GM19395 (cell line): ENCODE measurements around the gene MAPK11.

Experiments
- ATAC-seq: cut with Tn5 transposase; IDR thresholded peaks from one replicate; pipeline ENCODE4 v1.9.1; 2021; ENCODE audit warnings: mild to moderate bottlenecking, moderate library complexity; ENCODE audit not compliant: unreplicated experiment

Gene MAPK11

GRCh38 chr22:50250555-50251476, 19.4 kb downstream of the MAPK11 start, which contains the start of gene HDAC10:
Gene HDAC10, minus strand, starts transcription at chr22:50251265. Its CDS starts 233 bp downstream, at chr22:50251032.
- ATAC-seq, result peak; percentile 52

GRCh38 chr22:50250249-50250554, 20.0 kb downstream of the MAPK11 start:
- ATAC-seq, result no peak

DNA sequence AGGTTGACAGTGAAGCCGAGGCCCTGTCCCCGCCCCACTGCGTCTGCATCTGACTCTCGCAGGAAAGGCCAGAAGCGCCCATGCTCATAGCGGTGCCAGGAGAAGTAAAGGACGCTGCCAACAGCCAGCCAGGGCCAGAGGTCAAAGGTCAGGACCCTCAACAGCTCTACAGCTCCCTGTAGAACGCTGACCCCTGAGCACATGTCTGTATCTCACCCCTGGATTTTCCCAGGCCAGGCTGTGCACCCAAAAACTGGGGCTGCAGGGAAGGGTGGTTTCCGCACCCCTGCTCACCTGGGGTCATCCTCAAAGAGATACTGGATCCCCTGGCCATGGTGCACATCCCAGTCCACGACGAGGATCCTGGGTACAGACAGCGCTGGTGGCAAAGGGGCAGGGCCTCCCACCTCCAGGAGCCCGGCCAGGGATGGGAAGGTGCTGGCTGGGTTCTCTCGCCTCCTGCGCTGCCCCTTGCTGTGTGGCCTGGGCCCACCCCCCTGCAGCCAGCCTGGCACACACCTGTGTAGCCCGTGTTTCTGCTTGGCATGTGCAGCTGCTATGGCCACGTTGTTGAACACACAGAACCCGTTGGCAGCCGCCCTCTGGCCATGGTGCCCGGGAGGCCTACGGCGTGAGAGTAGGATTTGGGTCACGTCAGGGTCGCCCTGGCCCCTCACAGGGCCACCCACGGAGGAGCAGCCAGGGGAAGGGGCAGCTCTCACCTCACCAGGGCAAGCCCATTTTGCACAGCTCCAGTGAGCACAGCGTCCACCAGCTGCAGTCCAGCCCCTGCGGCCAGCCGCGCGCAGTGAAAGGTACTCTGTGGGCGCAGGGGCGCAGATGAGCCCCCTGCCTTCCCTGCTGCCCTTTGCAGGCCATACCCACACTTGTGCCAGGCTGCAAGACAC, 20.6 kb downstream of the MAPK11 start:
- ATAC-seq, result no peak

- ATAC-seq, result no peak
Observed at GRCh38 chr22:50248196-50249081, 21.7 kb downstream of the MAPK11 start.

GRCh38 chr22:50247748-50248147, 22.4 kb downstream of the MAPK11 start:
- ATAC-seq, result no peak

GRCh38 chr22:50246242-50247175, 23.7 kb downstream of the MAPK11 start:
- no peak for ATAC-seq

DNA sequence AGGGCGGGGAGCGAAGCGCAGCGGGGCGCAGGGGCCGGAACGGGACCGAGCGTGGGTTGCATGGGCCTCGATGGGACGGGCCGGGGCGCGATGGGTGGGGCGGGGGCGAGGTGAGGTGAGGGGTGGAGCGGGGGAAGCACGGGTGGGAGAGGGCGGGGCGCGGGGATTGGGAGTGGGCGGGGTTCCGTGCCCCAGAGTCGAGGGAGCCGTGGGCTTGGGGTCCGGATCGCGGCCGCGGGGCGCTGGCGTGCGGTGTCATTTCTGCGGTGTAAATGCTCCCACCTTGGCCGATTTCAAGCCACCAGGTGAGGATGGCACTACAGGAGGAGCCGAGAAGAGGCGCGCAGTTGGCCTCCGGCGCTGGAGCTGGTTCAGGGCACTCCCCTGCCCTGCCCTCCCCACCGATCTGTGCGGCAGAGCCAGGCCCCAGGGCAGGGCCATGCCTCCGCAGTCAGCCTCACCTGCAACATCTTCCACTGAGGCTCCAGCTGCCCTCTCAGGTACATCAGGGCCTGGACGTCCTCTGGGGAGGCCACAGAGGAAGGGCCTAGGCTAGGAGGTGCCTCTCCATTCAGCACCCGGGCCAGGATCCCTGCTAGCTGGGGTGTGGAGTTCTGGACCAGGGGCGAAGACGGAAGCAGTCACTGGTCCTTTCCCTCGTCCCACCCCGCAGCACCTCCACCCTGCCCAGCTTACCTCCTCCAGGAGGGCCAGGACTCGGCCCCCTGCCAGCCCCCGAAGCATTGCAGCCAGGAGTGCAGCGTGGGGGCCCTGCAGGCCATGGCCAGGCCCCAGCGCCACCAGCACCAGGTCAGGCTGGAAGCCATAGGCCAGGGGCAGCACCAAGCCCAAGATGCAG, 24.7 kb downstream of the MAPK11 start:
- no peak for ATAC-seq

GRCh38 chr22:50244420-50245213, 25.6 kb downstream of the MAPK11 start, which contains the start of gene TUBGCP6:
Gene TUBGCP6, minus strand, starts transcription at chr22:50245023. Its CDS starts 564 bp downstream, at chr22:50244459.
- peak; percentile 68 for ATAC-seq

DNA sequence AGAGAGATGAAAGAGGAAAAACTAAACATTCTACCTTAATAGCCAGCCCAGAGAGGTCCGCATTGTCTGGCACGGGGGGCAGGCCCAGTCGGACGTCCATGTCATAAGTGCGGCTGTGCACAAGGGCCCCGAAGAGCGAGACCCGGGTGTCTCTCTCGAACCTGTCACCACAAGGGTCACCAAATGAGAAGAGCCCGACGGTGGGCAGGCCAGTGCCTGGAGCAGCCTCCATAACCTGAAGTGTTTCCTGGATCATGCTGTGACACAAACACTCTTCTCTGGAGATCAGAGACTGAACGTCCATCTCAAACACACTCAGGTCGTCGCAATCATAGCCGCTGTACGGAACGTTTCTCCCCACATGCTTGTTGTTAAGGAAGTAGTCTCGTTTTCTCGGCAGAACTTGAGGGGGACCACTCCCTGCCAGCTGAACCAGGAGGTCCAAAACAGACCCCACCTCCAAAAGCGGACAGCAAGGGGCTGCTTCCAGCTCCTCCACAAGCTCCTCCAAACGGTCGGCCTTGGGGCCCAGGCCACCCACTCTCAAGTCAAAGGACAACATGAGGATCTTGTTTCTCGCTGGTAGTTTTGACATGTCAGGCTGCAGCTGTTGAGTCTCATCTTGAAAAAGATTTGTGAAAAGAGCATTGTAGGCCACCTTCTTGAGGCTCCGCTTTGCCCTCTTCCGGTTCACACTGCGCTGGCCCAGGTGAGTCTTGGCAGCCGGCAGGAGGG, 26.3 kb downstream of the MAPK11 start:
- no peak for ATAC-seq

DNA sequence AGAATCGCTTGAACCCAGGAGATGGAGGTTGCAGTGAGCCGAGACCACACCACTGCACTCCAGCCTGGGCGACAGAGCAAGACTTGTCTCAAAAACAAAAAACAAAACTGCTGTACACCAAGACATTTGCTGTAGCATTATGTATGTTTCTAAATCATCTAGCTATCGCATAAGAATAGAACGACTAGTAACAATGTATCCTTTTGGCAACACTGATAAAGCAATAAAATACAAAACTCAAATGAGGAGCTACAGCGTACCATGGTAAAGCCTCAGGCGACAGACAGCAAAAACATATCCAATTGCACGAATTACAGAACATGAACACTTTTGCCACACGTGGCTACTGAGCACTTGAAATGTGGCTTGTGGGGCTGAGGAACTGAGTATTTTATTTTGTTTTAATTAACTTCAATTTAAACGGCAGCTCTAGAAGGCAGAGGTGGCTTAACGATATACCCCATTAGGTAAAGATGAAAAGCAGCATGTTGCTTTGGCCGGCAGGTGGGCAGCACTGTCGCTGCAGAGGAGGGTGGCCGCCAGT, 27.7 kb downstream of the MAPK11 start:
- no peak for ATAC-seq

- no peak for ATAC-seq
Observed at GRCh38 chr22:50238755-50239154, 31.4 kb downstream of the MAPK11 start.

DNA sequence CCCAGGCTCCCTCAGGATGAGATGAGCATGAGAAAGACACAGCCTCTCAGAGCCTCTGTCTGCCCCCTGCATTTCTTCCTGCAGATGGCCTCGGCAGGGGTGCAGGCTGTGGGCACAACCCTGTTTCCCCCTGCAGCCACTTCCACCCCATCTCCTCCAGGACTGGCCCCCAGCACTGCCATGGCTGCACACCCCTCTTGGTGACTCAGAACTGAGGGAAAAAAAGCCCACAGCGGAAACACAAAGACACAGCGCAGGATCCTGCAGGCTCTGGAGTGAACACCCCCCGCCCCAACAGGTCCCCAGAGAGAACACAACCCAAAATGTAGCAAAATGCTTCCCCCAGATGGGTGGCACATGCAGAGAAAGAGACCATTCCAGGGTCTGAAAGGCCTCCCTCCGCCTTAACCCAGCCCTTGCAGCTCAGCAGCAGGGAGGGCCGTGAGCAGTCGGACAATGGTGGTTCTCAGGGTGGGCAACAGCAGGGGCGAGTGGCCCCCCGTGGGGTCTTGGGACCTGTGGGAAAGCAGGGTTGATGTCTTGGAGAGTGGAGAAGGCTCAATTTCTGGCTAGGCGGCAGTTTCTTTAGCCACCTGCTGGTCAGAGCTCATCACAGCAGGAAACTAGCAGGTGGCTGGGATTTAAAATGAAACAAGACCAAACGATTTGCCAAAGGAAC, 33.3 kb downstream of the MAPK11 start:
- no peak for ATAC-seq

GRCh38 chr22:50233223-50233622, 37.0 kb downstream of the MAPK11 start:
- no peak for ATAC-seq

DNA sequence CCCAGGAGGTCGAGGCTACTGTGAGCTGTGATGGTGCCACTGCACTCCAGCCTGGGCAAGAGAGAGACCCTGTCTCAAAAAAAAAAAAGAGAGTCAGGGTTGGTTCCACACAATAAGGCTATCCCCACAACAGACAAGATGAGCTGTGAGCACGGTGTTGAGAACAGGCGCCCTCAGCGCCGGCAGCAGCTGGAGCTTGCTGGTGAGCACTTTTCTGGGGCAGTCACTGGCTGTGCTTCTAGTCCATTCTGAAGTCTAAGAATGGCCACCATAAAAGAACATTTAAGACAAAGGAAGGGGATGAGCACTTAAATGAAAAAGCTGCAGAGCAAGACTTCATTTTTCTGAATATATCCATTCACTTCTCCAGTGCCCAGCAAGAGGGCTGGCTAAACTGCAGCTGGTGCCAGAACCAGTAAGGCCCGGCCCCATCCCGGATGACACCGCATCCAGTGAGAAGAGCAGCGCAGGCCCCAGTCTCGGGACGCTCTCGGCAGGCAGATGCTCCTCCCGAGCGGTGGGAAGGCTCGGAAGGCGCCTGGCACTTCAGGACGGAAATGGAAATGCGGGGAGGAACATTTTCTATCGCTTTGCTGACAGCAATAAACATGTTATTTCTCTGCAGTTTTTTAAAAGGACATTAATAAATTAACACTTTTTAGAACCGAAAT, 37.6 kb downstream of the MAPK11 start:
- ATAC-seq, result no peak

DNA sequence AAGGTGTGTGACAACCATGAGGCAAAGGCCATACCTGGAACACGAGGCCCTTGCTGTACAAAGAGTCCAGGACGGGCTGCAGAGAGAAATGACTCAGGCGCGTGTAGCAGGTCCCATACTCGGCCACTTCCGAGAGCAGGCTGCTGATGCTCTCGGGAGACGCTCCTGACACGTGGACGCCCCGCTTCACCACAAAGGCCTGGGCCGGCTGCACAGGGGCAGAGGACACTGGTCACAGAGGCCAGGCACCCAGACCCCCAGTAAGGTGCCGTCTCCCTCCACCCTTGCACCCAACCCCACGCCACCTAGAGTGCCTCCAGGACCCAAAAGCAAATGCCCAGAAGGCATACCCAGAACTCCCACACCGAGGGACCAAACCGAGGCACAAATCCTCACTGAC, 40.8 kb downstream of the MAPK11 start:
- ATAC-seq, result no peak

GRCh38 chr22:50228366-50228765, 41.8 kb downstream of the MAPK11 start:
- no peak for ATAC-seq
